HepG2 (cell line): Measurements from ENCODE around the gene KCTD14. TPM values are rescaled to one million over a fixed set of nuclear protein-coding genes. Genes with fewer than 3 reads are reported as not detected.

ENCODE experiments used
- BCL6 ChIP-seq: IDR thresholded peaks from 2 replicates; pipeline ENCODE4 v1.6.1; 2016; ENCODE audit warnings: missing genetic modification reagents, missing compliant biosample characterization
- FOXK1 ChIP-seq: sonication (generic); formaldehyde crosslinking; IDR thresholded peaks from 2 replicates; pipeline ENCODE4 v1.4.0; 2020; ENCODE audit warnings: low read depth, missing genetic modification reagents, borderline replicate concordance
- GABPB1 ChIP-seq: IDR thresholded peaks from 2 replicates; pipeline ENCODE4 v1.6.1; 2016; ENCODE audit warnings: mild to moderate bottlenecking, missing genetic modification reagents, moderate library complexity, missing compliant biosample characterization
- GPN1 ChIP-seq: sonication (generic); formaldehyde crosslinking; IDR thresholded peaks from 2 replicates; pipeline ENCODE4 v1.5.1; 2020; ENCODE audit warnings: missing genetic modification reagents, borderline replicate concordance
- HDAC1 ChIP-seq: sonication (generic); formaldehyde crosslinking; IDR thresholded peaks from 2 replicates; pipeline ENCODE4 v1.5.1; 2020; ENCODE audit warnings: mild to moderate bottlenecking, missing genetic modification reagents
- KDM6A ChIP-seq: IDR thresholded peaks from 2 replicates; pipeline ENCODE4 v1.6.1; 2016; ENCODE audit warnings: low read depth
- ZBTB1 ChIP-seq: sonication (generic); formaldehyde crosslinking; IDR thresholded peaks from 2 replicates; pipeline ENCODE4 v1.4.0; 2020; ENCODE audit warnings: missing genetic modification reagents, borderline replicate concordance
- ZNF614 ChIP-seq: IDR thresholded peaks from 2 replicates; pipeline ENCODE4 v1.6.1; 2018; ENCODE audit warnings: missing biosample characterization, missing genetic modification reagents, inconsistent platforms, borderline replicate concordance
- ZNF773 ChIP-seq: sonication (generic); formaldehyde crosslinking; IDR thresholded peaks from 2 replicates; pipeline ENCODE4 v1.4.0; 2020; ENCODE audit warnings: missing genetic modification reagents, borderline replicate concordance
- polyA plus RNA-seq, 8 experiments: library from polyadenylated mRNA; depleted of rRNA in 3 of 8; stranded (reverse) in 7 of 8; unstranded in 1 of 8; fragments of >200 nt; fragmentation: Illumina TruSeq in 4 of 8; extraction: Trizol in 4 of 8; gene quantifications; 2 replicates each; pipeline versions ENCODE4 v1.2.1 to v1.2.3, GENCODE V29; 2011 to 2016; ENCODE audit warnings: low read depth in 4 of 8, missing spikeins in 1 of 8, mixed read lengths in 1 of 8; ENCODE audit not compliant: insufficient read depth in 1 of 8
- total RNA-seq, 5 experiments: library from RNA; depleted of rRNA; stranded (reverse); fragments of >200 nt; fragmentation: Illumina TruSeq; extraction: Trizol; gene quantifications; 2 replicates each; pipeline ENCODE4 v1.2.3, GENCODE V29; 2016; ENCODE audit warnings: low read depth in 1 of 5
- TF ChIP-seq, protein P1 (sequence below): sonication (generic); formaldehyde crosslinking; IDR thresholded peaks from 2 replicates; pipeline ENCODE4 v1.4.0; 2020; ENCODE audit warnings: mild to moderate bottlenecking, missing genetic modification reagents
- TF ChIP-seq, protein P2 (sequence below): IDR thresholded peaks from 2 replicates; pipeline ENCODE4 v1.6.1; 2016; ENCODE audit warnings: low read depth, borderline replicate concordance
- TF ChIP-seq, protein P3 (sequence below): sonication (generic); formaldehyde crosslinking; IDR thresholded peaks from 2 replicates; pipeline ENCODE4 v1.4.0; 2020; ENCODE audit warnings: mild to moderate bottlenecking, missing genetic modification reagents

Gene KCTD14
- total and polyA plus RNA-seq, 2 of the 13 experiments (the other 11 are each of a cell fraction or from before 2014, with no cell fraction given), result 10.3 to 15.6 TPM

DNA sequence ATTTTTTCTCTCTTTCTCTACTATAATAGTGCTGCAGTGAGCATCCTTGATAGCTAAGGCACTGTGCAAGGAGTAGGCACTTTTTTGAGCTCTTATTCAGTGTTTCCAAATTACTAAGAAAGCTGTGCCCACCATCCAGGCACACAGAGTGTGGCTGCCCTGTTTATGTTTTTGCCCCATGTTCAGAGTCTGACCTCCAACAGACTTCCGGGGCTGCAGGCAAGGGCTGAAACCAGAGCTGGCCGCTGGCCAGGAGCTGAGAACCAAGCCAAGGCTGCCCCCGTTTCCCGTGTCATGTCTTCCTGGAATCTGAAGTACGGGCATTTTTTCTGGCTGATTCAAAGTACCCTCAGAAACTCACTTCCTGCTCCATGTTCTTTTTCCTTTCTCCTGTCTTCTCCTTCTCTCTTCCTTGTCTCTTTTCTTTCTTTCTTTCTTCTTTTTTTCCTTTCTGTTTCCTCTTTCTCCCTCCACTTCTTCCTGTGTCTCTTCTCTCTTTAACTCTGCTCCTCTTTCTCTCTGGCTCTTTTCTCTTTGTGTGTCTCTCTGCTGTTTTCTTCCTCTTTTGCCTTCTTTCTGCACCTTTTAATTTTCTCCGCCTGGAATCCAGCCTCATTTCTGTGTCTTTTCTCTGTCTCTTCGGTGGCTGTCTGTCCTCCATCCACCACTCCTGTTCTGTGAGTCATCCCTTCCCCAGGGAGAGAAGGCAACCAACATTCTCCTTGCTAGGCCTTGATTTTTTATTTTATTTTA is 17.0 kb upstream of the KCTD14 start (continued):
- TF ChIP-seq FOXK1 (CRISPR knock-in tag), result peak; percentile 81; the same call in 1 of the 2 replicates
- TF ChIP-seq ZNF614 (CRISPR knock-in tag), result 0 out of 2 replicates have a peak, but pooled peaks have one; percentile 65
- no peak for TF ChIP-seq ZNF773 (CRISPR knock-in tag)
- TF ChIP-seq GPN1, result no peak
- TF ChIP-seq KDM6A, result no peak
- TF ChIP-seq HDAC1, result peak; percentile 67
- TF ChIP-seq, protein P1, sequence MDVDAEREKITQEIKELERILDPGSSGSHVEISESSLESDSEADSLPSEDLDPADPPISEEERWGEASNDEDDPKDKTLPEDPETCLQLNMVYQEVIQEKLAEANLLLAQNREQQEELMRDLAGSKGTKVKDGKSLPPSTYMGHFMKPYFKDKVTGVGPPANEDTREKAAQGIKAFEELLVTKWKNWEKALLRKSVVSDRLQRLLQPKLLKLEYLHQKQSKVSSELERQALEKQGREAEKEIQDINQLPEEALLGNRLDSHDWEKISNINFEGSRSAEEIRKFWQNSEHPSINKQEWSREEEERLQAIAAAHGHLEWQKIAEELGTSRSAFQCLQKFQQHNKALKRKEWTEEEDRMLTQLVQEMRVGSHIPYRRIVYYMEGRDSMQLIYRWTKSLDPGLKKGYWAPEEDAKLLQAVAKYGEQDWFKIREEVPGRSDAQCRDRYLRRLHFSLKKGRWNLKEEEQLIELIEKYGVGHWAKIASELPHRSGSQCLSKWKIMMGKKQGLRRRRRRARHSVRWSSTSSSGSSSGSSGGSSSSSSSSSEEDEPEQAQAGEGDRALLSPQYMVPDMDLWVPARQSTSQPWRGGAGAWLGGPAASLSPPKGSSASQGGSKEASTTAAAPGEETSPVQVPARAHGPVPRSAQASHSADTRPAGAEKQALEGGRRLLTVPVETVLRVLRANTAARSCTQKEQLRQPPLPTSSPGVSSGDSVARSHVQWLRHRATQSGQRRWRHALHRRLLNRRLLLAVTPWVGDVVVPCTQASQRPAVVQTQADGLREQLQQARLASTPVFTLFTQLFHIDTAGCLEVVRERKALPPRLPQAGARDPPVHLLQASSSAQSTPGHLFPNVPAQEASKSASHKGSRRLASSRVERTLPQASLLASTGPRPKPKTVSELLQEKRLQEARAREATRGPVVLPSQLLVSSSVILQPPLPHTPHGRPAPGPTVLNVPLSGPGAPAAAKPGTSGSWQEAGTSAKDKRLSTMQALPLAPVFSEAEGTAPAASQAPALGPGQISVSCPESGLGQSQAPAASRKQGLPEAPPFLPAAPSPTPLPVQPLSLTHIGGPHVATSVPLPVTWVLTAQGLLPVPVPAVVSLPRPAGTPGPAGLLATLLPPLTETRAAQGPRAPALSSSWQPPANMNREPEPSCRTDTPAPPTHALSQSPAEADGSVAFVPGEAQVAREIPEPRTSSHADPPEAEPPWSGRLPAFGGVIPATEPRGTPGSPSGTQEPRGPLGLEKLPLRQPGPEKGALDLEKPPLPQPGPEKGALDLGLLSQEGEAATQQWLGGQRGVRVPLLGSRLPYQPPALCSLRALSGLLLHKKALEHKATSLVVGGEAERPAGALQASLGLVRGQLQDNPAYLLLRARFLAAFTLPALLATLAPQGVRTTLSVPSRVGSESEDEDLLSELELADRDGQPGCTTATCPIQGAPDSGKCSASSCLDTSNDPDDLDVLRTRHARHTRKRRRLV (CRISPR knock-in tag), result no peak
- no peak for TF ChIP-seq ZBTB1 (CRISPR knock-in tag)
- TF ChIP-seq, protein P2, sequence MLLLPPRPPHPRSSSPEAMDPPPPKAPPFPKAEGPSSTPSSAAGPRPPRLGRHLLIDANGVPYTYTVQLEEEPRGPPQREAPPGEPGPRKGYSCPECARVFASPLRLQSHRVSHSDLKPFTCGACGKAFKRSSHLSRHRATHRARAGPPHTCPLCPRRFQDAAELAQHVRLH, result peak; percentile 52; the same call in 1 of the 2 replicates
- TF ChIP-seq GABPB1 (CRISPR knock-in tag), result peak; percentile 75
- TF ChIP-seq, protein P3, sequence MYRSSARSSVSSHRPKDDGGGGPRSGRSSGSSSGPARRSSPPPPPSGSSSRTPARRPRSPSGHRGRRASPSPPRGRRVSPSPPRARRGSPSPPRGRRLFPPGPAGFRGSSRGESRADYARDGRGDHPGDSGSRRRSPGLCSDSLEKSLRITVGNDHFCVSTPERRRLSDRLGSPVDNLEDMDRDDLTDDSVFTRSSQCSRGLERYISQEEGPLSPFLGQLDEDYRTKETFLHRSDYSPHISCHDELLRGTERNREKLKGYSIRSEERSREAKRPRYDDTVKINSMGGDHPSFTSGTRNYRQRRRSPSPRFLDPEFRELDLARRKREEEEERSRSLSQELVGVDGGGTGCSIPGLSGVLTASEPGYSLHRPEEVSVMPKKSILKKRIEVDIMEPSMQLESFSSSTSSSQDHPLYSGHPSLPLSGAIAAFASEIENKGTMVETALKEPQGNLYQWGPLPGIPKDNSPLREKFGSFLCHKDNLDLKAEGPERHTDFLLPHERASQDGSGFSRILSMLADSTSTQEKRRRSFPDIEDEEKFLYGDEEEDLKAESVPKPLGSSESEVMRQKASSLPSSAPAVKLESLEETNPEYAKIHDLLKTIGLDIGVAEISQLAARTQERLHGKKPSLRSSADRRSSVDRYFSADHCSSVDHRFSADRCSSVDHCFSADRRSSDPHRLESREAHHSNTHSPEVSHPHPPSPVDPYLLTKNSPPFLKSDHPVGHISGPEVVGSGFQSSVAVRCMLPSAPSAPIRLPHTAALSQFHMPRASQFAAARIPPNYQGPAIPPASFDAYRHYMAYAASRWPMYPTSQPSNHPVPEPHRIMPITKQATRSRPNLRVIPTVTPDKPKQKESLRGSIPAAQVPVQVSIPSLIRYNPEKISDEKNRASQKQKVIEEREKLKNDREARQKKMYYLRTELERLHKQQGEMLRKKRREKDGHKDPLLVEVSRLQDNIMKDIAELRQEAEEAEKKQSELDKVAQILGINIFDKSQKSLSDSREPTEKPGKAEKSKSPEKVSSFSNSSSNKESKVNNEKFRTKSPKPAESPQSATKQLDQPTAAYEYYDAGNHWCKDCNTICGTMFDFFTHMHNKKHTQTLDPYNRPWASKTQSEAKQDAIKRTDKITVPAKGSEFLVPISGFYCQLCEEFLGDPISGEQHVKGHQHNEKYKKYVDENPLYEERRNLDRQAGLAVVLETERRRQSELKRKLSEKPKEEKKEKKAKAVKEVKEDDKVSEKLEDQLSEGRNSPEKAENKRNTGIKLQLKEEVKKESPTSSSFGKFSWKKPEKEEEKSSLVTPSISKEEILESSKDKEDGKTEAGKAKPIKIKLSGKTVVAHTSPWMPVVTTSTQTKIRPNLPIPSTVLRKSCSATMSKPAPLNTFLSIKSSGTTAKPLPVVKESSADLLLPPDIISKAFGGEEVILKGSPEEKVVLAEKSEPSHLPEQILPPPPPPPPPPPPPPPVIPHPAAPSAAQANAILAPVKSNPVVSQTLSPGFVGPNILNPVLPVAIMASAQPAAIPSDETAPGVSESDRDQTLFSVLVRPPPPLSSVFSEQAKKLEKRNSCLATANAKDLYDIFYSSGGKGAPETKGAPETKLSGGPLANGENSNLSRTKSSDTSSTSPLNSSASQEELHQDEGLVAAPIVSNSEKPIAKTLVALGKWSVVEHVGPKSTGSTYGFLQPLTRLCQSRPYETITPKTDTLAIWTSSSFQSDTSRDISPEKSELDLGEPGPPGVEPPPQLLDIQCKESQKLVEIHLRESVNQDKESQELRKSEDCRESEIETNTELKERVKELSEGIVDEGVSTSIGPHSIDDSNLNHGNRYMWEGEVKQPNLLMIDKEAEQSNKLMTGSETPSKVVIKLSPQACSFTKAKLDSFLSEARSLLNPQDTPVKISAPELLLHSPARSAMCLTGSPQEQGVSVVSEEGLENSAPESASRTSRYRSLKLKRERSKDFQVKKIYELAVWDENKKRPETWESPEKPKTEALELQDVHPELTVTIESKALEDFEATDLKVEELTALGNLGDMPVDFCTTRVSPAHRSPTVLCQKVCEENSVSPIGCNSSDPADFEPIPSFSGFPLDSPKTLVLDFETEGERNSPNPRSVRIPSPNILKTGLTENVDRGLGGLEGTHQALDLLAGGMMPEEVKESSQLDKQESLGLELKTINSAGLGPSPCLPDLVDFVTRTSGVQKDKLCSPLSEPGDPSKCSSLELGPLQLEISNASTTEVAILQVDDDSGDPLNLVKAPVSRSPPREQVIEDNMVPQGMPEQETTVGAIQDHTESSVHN (CRISPR knock-in tag), result no peak
- peak; percentile 40 for TF ChIP-seq BCL6 (CRISPR knock-in tag)
